Stimulated activated CD8-positive, alpha-beta memory T cell treated with anti-CD3 and anti-CD28 coated beads, Interleukin-15, amount 100 ng/mL, for 4 hours (primary cell): ENCODE results near the gene TMPRSS11A.

Source experiments
- DNase-seq, 2 donors: peaks; one replicate each; pipeline ENCODE4 v3.0.0-alpha.2; 2020; ENCODE audit warnings: low read depth in 2 of 2

TMPRSS11A gene

DNA sequence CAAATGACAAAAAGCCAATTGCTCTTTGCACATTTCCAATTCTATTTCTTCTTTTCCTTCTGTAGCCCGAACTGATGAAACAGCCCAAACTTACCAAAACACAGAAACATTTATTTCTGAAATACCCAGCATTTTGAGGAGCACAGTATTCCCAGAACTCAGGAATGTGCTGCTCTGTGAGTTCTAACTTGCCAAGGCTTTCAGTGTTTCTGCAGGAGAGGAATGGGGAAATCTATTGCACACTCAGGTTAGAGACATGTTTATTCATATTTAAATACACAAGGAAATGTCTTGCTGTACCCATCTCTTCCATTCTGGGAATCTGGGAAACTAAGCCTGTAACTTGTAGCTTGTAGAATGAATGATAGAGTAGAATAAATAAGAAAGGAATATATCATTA is 90.2 kb downstream of the TMPRSS11A start:
- DNase-seq, result no peak

DNA sequence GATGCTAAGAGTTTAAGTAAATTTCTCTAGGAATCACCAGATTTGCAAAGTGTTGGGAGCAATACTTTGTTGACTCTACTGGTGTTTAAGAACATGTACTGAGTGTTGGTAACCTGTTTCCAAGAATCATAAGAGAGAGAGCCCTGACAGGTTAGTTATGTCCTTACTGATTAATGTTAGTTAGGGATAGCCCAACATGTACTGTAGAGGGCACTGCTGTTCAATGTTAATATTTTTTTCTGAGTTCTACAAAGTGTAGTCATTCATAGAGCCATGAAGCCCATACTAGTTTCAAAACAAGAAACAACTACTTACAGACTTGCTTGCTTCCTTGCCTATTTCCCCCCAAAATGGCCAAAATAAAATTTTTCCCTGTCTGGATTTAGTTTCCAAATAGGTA is 91.4 kb downstream of the TMPRSS11A start:
- DNase-seq, result no peak

DNA sequence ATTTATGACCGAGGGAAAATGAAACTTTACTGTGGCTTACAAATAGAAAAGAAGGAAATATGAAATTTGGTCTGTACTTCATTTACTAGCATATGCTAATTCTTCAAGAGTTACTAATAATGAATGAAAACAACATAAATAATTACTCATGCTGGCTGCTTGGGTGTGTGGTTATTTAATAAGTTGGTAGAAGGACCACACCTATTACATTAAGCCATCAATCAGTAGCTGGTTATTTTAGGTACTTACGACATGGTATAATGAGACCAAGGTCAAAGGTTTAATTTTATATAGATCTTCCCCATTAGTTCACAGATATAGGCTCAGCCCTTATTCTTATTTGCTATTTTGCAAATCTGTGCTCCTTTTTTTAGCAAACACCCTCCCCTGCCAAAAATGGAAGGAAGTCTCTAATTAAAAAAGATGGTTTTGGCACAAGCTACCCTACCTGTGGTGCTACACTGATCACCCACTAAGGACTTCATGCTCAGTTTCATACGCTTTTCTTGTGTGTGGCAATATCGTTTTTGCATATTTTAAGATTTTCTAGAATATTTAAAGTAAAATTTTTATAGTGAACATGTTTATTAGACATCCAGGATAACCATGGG is 93.6 kb downstream of the TMPRSS11A start:
- DNase-seq, result no peak

DNA sequence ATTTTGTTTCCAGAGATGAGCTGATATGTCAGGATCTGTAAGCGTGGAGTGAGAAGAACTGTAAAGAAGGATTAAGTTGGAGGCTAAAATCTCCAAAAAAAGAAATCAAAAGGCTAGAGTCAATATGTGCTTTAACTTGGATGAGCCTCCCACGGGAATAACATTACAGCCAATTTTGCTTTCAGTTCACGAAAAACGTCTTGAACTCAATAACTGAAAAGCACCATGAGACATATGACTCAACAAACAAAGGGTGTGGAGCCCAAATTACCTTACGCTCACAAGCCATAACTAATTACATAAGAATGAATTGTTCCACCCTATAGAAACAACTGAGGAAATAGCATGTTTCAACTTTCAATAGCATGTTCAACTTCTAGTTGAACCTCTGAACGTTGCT is 101.8 kb downstream of the TMPRSS11A start:
- DNase-seq, result no peak
